NCI-H2227 (cell line): ENCODE data around the gene MCU.

Experiments used
- DNase-seq: peaks from one replicate; lab custom pipeline; 2025; ENCODE audit not compliant: unreplicated experiment; lab: John Stamatoyannopoulos, UW

The MCU gene

DNA sequence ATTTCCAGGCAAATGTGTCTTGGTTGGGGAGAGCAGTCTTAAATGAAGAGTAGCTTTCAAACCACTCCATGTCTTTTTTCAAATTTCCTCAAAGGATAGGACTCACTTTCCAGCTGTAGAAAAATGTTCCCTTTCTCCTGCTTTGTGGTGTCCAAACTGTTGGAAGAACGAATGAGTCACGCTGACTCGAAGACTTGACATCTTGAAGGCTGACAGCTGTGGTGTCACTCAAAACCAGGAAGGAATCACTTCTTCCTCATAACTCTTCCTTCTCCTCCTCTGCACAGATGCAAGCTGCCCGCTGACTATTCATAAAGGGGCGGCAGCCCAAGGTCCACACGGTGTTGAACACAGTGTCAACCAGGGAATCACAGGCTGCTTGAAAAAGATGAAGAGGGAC lies 243.4 kb downstream of the MCU start:
- DNase-seq: no peak
